ENCODE results near the gene SPN. TPM values are rescaled to one million over a fixed set of nuclear protein-coding genes. Genes with fewer than 3 reads are reported as not detected.
"Not testable (repeated sequence)": the region's sequence is repeated elsewhere in the genome, so short reads cannot be mapped to it uniquely, and the experiment has no call there.

SPN gene
- total and polyA plus RNA-seq, 2 donors = 0.85 to 1.4 TPM

- not testable (repeated sequence) for H3K36me3 ChIP-seq (ENCODE audit: insufficient read depth); DNase-seq (ENCODE audit: extremely low spot score); H3K27ac ChIP-seq (ENCODE audit: low read depth); H3K4me1 ChIP-seq (ENCODE audit: insufficient read depth); H3K4me3 ChIP-seq (ENCODE audit: low read depth, low read length)
- 94% methylated on average over 3 of the region's 3 CpGs for WGBS
These were observed 32.6 kb downstream of the SPN start for GRCh38 chr16:29695675-29696074.

DNA sequence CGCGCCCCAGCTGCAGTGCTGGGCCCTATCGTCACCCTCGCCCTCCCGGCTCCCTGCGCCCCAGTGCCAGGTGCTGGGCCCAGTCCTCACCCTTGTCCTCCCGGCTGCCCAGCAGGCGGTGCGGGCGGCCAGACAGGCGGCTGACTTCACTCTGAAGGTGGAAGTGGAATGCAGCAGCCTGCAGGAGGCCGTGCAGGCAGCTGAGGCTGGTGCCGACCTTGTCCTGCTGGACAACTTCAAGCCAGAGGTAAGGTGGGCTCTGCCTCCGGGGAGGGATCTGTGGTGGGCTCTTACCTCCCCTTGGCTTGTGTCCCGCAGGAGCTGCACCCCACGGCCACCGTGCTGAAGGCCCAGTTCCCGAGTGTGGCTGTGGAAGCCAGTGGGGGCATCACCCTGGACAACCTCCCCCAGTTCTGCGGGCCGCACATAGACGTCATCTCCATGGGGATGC lies 33.9 kb downstream of the SPN start:
- H3K4me1 ChIP-seq (ENCODE audit: insufficient read depth) = no peaks in the 10 kb centered on the region
- WGBS = 90% methylated on average over 21 of the region's 21 CpGs
- no peak for DNase-seq (ENCODE audit: extremely low spot score)
- H3K4me3 ChIP-seq (ENCODE audit: low read depth, low read length) = no peak overlapping the region
- no peaks in the 10 kb centered on the region for H3K36me3 ChIP-seq (ENCODE audit: insufficient read depth)
- H3K27ac ChIP-seq (ENCODE audit: low read depth) = no peak overlapping the region

DNA sequence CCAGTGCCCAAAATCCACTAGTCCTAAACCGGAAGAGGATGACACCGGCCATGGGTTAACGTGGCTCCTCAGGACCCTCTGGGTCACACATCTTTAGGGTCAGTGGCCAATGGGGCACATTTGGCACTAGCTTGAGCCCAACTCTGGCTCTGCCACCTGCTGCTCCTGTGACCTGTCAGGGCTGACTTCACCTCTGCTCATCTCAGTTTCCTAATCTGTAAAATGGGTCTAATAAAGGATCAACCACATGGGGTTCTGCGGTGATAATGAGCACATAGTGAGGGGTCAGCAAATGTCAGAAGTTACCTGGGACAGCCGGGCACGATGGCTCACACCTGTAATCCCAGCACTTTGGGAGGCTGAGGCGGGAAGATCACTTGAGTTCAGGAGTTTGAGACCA lies 34.3 kb downstream of the SPN start:
- no peak overlapping the region for H3K27ac ChIP-seq (ENCODE audit: low read depth)
- 95% methylated on average over 7 of the region's 7 CpGs for WGBS

GRCh38 chr16:29698042-29698441 lies 35.0 kb downstream of the SPN start:
- 81% methylated on average over 2 of the region's 2 CpGs for WGBS
- Histone ChIP-seq H3K4me3 (ENCODE audit: low read depth, low read length) (no peak overlapping the region), H3K4me1 (ENCODE audit: insufficient read depth) (no peaks in the 10 kb centered on the region), H3K36me3 (ENCODE audit: insufficient read depth) (no peaks in the 10 kb centered on the region), H3K27ac (ENCODE audit: low read depth) (no peak overlapping the region)
- no peak for DNase-seq (ENCODE audit: extremely low spot score)

More for the DNA sequence above, 34.3 kb downstream of the SPN start:
- Histone ChIP-seq H3K36me3 (ENCODE audit: insufficient read depth) (no peaks in the 10 kb centered on the region), H3K4me1 (ENCODE audit: insufficient read depth) (no peaks in the 10 kb centered on the region), H3K4me3 (ENCODE audit: low read depth, low read length) (no peak overlapping the region)
- no peak for DNase-seq (ENCODE audit: extremely low spot score)

DNA sequence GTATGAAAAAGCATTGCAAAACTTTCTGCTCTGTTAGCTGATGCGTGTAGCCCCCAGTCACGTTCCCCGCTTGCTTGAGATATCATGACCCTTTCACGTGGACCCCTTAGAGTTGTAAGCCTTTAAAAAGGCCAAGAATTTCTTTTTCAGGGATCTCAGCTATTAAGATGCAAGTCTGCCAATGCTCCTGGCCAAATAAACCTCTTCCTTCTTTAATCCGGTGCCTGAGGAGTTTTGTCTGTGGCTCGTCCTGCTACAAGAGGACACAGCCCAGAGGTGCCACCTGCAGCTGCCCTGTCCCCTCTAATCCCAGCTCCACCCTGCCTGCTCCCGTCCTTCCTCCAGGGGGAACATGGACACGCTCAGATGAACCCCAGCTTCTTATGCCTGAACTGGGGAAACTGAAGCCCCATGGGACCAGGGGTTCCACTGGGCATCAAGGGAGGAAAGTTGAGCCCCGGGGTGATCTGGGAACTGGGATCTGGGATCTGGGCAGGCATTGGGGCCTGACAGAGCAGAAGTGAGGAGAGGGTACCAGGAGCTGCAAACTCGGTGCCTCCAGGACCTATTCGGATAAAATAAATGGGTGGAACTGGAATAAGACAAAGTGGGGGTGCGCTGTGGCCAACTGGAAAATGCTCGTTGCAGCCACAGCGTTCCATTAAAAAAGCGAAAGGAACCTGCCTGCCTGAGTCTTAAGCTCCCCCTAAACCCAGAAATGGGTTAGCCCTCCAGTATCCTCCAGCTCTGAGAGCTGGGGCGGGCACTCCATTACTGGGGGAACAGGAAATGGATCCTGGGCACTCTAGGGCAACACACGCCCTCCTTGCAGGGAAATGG lies 35.7 kb downstream of the SPN start:
- DNase-seq (ENCODE audit: extremely low spot score) = no peak
- WGBS = 90% methylated on average over 17 of the region's 17 CpGs
- Histone ChIP-seq H3K4me1 (ENCODE audit: insufficient read depth) (no peaks in the 10 kb centered on the region), H3K36me3 (ENCODE audit: insufficient read depth) (no peaks in the 10 kb centered on the region), H3K4me3 (ENCODE audit: low read depth, low read length) (no peak overlapping the region), H3K27ac (ENCODE audit: low read depth) (no peak overlapping the region)

DNA sequence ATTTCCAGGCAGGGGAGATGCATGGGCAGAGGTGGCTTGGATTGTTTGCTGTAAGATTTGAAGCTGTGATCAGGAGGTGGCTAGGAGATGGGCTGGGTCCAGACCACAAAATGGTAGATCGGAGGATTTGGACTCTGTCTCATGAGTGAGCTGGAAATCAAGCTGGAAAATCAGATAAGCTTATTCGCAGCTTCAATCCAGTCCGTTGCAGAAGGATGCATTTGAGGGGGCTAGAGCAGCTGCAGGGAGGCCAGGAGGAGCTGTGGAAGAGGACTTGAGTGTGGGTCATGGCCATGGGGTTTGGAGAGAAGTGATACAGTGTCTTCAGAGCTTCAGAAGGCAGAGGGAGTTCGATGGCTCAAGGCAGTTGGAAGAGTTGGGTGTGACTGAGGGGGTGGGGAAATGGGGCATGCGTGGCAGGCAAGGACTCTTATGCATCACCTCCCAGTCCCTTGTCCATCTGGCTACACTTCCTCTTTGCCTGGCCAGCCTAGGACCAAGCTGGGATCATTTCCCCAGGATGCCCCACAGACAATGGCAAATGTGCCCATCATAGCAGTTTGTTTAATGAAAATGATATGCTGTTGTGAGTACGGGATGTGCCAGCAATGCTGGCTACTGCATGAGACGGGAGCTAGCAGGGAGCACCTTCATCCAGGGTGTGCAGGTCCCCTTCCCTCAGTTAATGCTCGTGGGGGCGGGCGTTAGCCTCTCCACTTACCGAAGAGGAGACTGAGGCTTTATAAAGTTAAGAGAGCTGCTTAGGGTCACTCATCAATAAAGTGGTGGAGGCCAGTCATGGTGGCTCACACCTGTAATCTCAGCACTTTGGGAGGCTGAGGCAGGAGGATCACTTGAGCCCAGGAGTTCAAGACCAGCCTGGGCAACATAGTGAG lies 36.5 kb downstream of the SPN start:
- Histone ChIP-seq H3K27ac (ENCODE audit: low read depth) (no peak overlapping the region), H3K4me3 (ENCODE audit: low read depth, low read length) (no peak overlapping the region), H3K4me1 (ENCODE audit: insufficient read depth) (no peaks in the 10 kb centered on the region), H3K36me3 (ENCODE audit: insufficient read depth) (no peaks in the 10 kb centered on the region)
- DNase-seq (ENCODE audit: extremely low spot score) = no peak
- 66% methylated on average over 11 of the region's 11 CpGs for WGBS

DNA sequence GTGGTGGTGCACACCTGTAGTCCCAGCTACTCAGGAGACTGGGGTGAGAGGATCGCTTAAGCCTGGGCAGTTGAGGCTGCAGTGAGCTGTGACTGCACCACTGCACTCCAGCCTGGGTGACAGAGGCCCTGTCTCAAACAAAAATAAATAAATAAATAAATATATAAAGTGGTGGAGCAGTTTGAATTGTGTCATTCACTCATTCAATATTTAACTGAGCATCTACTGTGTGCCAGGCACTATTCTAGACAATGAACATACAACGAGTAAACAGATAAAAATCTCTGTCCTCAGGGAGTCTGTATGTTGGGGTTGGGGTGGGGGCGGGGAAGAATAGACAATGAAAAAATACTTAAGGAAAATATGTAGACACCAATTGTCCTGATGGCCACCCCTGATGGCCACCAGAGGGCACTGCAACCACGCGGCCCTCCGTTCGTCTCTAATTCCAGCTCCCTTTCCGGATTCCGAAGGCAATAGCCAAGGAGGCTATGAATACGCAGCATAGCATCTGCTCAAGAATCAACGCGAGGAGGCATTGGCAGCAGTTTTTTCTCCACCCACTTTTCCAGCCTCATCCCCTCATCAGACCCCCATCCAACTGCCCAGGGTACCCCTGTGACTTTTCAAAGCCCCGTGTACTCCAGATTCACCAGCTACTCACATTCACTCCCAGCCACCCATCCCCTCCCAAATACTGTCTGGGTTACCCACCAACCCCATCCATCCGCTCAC lies 37.4 kb downstream of the SPN start:
- 13% methylated on average over 14 of the region's 14 CpGs for WGBS

DNA sequence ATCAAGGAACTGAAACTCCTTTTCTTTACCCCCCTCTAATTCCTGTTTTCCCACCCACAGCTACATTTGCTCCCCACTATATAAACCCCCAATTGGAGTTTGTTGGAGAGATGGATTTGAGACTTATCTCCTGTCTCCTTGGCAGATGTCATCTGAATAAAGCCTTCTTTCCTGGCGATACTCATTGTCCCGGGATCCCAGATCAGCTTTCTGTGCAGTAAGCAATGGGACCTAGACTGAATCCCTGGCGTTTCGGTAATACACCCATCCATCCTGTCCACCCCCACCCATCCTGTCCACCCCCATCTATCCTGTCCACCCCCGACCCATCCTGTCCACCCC lies 38.1 kb downstream of the SPN start:
- Histone ChIP-seq H3K36me3 (ENCODE audit: insufficient read depth) (no peaks in the 10 kb centered on the region), H3K27ac (ENCODE audit: low read depth) (no peak overlapping the region), H3K4me3 (ENCODE audit: low read depth, low read length) (no peak overlapping the region), H3K4me1 (ENCODE audit: insufficient read depth) (no peaks in the 10 kb centered on the region)
- DNase-seq (ENCODE audit: extremely low spot score) = no peak
- 76% methylated on average over 5 of the region's 5 CpGs for WGBS

More for the DNA sequence above, 37.4 kb downstream of the SPN start:
- Histone ChIP-seq H3K4me3 (ENCODE audit: low read depth, low read length) (no peak overlapping the region), H3K27ac (ENCODE audit: low read depth) (no peak overlapping the region), H3K4me1 (ENCODE audit: insufficient read depth) (no peaks in the 10 kb centered on the region), H3K36me3 (ENCODE audit: insufficient read depth) (no peaks in the 10 kb centered on the region)
- no peak for DNase-seq (ENCODE audit: extremely low spot score)

GRCh38 chr16:29702269-29702668 lies 39.2 kb downstream of the SPN start:
- H3K4me1 ChIP-seq (ENCODE audit: insufficient read depth) = no peaks in the 10 kb centered on the region
- H3K4me3 ChIP-seq (ENCODE audit: low read depth, low read length) = no peak overlapping the region
- H3K36me3 ChIP-seq (ENCODE audit: insufficient read depth) = no peaks in the 10 kb centered on the region
- no peak for DNase-seq (ENCODE audit: extremely low spot score)
- H3K27ac ChIP-seq (ENCODE audit: low read depth) = no peak overlapping the region
- 68% methylated on average over 13 of the region's 13 CpGs for WGBS

- Histone ChIP-seq H3K4me1 (ENCODE audit: insufficient read depth) (no peaks in the 10 kb centered on the region), H3K27ac (ENCODE audit: low read depth) (no peak overlapping the region), H3K4me3 (ENCODE audit: low read depth, low read length) (no peak overlapping the region), H3K36me3 (ENCODE audit: insufficient read depth) (no peaks in the 10 kb centered on the region)
- DNase-seq (ENCODE audit: extremely low spot score) = no peak
- WGBS = 79% methylated on average over 2 of the region's 2 CpGs
These were observed 42.0 kb downstream of the SPN start for GRCh38 chr16:29705030-29705429.

GRCh38 chr16:29707160-29707559 lies 44.1 kb downstream of the SPN start:
- not testable (repeated sequence) for H3K36me3 ChIP-seq (ENCODE audit: insufficient read depth); H3K27ac ChIP-seq (ENCODE audit: low read depth); H3K4me1 ChIP-seq (ENCODE audit: insufficient read depth); DNase-seq (ENCODE audit: extremely low spot score); H3K4me3 ChIP-seq (ENCODE audit: low read depth, low read length)
- 100% methylated on average over 1 of the region's 1 CpG for WGBS

DNA sequence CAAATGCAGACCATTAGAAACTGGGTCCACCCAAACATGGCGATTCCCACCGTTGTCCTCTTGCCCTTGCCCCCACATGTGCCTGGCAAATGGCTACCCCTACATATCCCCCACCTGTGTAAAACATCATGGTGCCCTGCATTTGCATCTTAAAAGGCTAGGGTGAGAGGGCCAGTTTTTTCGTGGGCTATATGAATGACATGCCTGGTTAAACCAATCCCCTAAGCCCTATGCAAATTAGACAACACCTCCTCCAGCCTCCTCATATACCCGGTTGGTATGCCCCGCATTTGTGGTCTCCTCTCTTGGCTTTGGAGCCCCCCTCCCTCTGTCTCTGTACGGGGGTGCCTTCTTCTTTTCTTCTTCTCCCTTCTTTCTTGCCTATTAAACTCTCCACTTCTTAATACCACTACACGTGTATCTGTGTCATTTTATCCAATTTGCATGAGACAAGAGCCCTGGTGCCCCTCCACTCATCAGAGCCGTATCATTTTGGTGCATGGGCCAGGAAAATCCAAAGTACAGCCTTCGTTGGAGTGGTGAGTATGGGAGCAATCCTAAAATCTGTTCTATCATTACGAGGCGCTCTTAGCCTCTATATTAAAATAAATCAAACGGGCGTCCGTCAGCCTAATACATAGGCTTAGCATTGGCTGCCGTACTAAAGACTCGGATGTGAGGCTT lies 46.0 kb downstream of the SPN start:
- no peaks in the 10 kb centered on the region for H3K36me3 ChIP-seq (ENCODE audit: insufficient read depth)
- no peak overlapping the region for H3K4me3 ChIP-seq (ENCODE audit: low read depth, low read length)
- no peak overlapping the region for H3K27ac ChIP-seq (ENCODE audit: low read depth)
- no peak for DNase-seq (ENCODE audit: extremely low spot score)
- H3K4me1 ChIP-seq (ENCODE audit: insufficient read depth) = no peaks in the 10 kb centered on the region
- WGBS = 58% methylated on average over 16 of the region's 16 CpGs

DNA sequence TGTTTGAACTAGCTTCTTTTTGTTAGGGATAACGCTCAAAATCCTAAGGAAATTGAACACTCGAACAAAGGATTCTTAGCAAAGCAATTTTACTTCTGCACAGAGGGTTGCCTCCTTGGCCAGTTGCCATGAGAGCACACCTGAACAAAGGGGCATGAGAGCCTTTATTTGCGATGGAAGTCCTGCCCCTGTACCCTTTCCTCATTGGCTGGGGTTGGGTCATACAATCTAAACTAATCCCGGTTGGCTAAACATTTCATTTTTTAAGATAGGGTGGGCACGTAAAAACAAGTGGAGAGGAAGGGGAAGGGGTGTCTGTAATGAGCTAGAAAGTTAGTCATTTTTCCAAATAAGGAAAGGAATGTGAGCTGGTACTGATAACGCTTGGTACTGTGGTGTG lies 46.6 kb downstream of the SPN start:
- H3K27ac ChIP-seq (ENCODE audit: low read depth); DNase-seq (ENCODE audit: extremely low spot score); H3K4me3 ChIP-seq (ENCODE audit: low read depth, low read length); H3K4me1 ChIP-seq (ENCODE audit: insufficient read depth); H3K36me3 ChIP-seq (ENCODE audit: insufficient read depth): not testable (repeated sequence)
- 51% methylated on average over 6 of the region's 6 CpGs for WGBS
